A673 (cell line): ENCODE results near the gene MSI2.

Experiments used
- CTCF ChIP-seq: fragments of 300-800, 200-600 bp; sonication (generic); conservative IDR thresholded peaks from 2 replicates; pipeline ENCODE4 v1.5.1; 2017; ENCODE audit warnings: low read depth, mild to moderate bottlenecking, antibody characterized with exemption, low read length, moderate library complexity, mixed read lengths
- EZH2 ChIP-seq: fragments of 200-600 bp; sonication (generic); IDR thresholded peaks from 2 replicates; pipeline ENCODE4 v1.6.1; 2017; ENCODE audit warnings: borderline replicate concordance, low read depth, mild to moderate bottlenecking, mixed read lengths, antibody characterized with exemption, low read length; ENCODE audit not compliant: poor library complexity, severe bottlenecking

GRCh38 chr17:57587193-57587969 is 331.1 kb downstream of the MSI2 start:
- TF ChIP-seq EZH2 = no peak
- no peak for TF ChIP-seq CTCF
